ENCODE data around the gene ZC3H14.

DNA sequence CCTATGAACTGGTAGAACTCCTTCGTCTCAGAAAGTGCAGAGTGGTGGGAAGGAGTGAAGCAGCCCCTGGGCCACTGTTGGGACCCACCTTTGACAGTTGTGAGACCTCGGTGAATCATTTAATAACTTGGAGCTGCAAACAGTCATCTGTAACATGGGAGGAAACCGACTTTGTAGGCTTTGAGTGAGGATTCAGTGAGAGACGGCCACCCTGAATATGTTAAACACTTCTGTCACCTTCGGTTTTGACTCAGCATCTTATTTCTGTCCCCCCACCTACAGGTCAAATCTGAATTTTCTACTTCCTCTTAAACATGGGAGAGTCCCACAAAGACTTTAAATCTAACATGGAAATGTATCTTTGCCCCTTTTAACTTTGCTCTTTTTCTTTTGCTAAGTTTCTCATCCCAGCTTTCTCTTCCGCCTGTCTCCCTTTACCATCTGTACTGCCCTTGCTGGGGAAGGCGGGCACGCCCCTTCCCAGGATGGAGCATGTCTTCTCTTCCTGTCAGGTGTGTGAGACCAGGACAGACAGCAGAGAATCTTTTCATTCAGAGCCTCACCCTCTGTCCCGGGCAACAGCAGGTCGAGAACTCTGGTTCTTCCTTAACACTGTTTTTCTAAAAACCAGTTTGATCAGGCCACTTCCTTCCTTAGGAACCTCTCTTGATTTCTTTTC is 37.1 kb downstream of the ZC3H14 start:
- TF ChIP-seq, protein P1, sequence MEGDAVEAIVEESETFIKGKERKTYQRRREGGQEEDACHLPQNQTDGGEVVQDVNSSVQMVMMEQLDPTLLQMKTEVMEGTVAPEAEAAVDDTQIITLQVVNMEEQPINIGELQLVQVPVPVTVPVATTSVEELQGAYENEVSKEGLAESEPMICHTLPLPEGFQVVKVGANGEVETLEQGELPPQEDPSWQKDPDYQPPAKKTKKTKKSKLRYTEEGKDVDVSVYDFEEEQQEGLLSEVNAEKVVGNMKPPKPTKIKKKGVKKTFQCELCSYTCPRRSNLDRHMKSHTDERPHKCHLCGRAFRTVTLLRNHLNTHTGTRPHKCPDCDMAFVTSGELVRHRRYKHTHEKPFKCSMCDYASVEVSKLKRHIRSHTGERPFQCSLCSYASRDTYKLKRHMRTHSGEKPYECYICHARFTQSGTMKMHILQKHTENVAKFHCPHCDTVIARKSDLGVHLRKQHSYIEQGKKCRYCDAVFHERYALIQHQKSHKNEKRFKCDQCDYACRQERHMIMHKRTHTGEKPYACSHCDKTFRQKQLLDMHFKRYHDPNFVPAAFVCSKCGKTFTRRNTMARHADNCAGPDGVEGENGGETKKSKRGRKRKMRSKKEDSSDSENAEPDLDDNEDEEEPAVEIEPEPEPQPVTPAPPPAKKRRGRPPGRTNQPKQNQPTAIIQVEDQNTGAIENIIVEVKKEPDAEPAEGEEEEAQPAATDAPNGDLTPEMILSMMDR (IDR thresholded peaks at IDR 0.05): no peak
- no peak for TF ChIP-seq POLR2A (IDR thresholded peaks at IDR 0.05)
